HG02588 (cell line): ENCODE measurements around the gene WNT7B.
"Not testable (repeated sequence)": the region's sequence is repeated elsewhere in the genome, so short reads cannot be mapped to it uniquely, and the experiment has no call there.

Experiments
- ATAC-seq: cut with Tn5 transposase; IDR thresholded peaks from one replicate; pipeline ENCODE4 v1.9.1; 2021; ENCODE audit warnings: mild to moderate bottlenecking, moderate library complexity; ENCODE audit not compliant: unreplicated experiment

Gene WNT7B

GRCh38 chr22:46008836-46009596 is 32.1 kb upstream of the WNT7B start:
- ATAC-seq: no peak

- ATAC-seq: no peak
Measured at GRCh38 chr22:46008291-46008690, 31.3 kb upstream of the WNT7B start.

- ATAC-seq: no peak
Measured at GRCh38 chr22:46007848-46008261, 30.9 kb upstream of the WNT7B start.

- no peak for ATAC-seq
Measured at GRCh38 chr22:46007003-46007847, 30.3 kb upstream of the WNT7B start.

DNA sequence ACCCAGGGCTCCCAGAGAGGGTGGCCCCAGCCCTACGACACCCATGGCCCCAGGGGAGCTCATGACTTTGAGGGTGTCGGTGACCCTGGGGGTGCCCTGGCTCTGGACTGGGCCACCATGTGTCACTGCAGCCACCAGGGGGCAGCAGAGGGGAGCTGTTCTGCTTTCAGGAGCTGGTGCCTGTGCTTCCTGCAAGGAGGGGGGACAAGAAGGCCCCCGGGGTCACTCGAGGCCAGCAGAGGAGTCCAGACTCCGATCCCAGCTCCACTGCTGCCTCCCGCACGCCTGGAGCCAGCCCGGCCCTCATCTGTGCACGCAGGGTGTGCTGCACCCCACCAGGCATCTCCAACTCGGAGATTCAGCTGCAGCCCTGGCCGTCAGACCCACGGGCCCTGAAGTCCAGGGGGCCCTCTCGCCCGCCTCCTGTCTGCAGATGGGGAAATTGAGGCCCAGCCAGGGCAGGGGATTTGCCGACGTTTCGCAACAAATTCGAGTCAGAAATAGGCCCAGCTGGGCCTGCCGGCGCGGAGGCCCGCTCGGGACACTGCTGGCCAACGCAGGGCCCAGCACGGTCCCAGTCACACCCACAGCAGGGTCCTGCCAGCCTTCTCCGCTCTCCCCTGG is 29.5 kb upstream of the WNT7B start:
- no peak for ATAC-seq

- ATAC-seq: not testable (repeated sequence)
Measured at GRCh38 chr22:46005116-46005705, 28.2 kb upstream of the WNT7B start.

DNA sequence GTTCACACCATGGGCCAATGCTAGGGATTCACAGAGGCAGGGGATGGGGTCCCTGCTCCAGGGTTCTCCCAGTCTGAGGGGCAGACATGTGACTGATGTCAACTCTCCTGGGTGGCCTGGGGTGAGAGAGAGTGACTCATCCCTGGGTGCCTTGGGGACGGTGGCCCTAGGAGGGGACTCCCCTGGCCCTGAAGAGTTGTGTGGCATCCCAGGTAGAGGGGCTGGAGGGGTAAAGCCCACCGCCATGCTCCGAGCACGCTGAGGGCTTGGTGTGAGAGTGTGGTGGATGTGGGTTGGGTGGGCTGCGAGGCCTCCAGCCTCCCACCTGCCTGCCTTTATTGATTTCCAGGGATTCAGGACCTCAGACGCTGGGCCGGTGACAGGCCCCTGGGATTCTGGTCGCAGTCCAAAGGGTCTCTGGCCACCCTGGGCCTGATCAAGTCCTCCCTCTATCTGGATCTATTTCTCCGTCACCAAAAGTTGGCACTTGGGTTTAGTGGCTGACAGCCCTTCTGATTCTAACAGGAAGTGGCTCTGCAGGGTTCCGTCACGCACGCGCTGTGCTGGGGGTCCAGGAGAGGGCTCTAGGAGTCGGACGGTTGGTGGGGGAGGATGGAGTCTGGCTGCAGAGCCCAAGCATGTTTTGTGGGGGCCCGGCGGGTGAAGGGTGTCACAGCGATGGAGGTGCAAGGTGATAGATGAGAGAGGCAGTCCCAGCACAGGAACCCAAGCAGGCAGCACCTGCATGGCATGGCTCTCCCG is 27.3 kb upstream of the WNT7B start:
- no peak for ATAC-seq

- ATAC-seq: no peak
Measured at GRCh38 chr22:46003271-46004091, 26.5 kb upstream of the WNT7B start.

GRCh38 chr22:46002757-46003270 is 25.9 kb upstream of the WNT7B start:
- no peak for ATAC-seq

GRCh38 chr22:46001426-46002106 is 24.6 kb upstream of the WNT7B start:
- no peak for ATAC-seq

- ATAC-seq: no peak
Measured at GRCh38 chr22:46001046-46001425, 24.1 kb upstream of the WNT7B start.

DNA sequence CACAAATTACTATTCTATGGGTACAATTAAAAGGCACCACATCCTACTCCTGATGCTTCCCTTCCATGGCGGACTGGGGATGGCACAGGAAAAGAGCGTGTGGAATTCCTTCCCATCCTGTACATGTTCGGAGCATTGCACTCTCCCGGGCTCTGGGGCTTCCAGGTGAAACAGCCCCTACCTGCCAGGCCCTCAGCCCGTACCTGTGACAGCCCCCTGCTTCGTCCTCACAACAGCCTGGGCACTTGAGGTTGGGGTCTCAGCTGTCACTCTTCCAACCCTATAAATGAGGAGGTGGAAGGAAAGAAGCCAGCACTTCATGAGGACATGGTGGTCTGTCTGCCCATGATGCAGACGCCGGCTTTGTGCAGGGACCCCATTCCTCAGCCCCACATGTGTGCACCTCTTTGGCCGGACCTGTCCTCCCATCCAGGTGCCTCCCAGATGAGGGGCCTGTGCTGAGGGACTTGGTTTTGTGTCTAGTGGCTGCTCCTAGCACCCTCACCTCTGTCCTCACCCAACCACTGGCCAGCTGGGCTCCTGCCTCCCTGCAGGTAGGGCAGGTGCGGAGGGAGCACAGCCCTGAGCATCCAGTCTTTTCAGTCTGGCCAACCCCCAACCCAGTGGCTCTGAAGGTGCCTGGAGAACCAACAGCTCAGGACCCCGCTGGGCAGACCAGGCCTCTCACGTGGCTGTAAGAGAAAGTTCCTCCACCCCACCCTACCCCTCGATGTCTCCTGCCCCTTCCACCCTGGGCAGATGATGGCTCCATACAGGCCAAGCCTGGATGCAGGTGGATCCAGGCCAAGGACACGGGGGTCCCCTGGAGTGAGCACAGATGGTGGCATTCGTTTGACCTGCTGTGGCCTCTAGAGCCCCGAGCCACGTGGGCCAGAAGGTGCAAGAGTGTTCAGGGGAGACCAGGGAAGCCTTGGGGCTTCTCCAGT is 23.4 kb upstream of the WNT7B start:
- ATAC-seq: no peak

DNA sequence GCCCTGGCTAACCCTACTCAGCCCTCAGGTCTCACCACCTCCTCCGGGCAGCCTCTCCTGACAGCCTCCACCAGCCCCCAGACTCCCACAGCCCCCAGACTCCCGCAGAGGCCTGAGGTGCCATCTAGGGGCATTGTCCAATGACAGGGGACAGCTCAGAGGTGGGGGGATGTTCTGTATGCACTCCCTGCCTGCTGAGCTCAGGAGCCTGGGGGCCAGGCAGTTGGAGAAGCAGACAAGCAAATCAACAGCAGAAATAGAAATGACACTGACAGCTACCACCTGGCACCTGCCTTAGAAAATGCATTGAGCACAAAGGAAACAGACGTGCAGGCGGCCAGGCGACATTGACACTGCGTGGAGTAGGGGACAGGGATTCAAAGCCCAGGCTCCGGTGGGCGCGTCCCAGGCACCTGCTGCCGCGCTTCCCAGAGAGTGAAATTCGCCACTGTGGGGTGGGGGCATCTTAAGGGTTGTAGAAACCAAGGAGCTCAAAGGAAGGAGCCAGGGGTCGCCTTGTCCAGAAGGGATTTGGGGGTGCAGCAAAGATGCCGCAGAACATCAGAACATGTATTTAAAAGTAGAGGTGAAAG is 22.5 kb upstream of the WNT7B start:
- ATAC-seq: no peak

- no peak for ATAC-seq
Measured at GRCh38 chr22:45998638-45999378, 21.8 kb upstream of the WNT7B start.

- no peak for ATAC-seq
Measured at GRCh38 chr22:45997777-45998637, 21.0 kb upstream of the WNT7B start.
